A673 (cell line): ENCODE measurements around the gene TMEM131L. TPM values are rescaled to one million over a fixed set of nuclear protein-coding genes. Genes with fewer than 3 reads are reported as not detected.

Source experiments
- BruUV-seq: library from RNA; stranded (reverse); fragments of 400-500 nt; replicated peaks from 2 replicates; lab custom pipeline; 2021; lab: Mats Ljungman, UMichigan
- CTCF ChIA-PET: fragments of 300-600 bp; sonication (Branson Sonifier 250); formaldehyde crosslinking; loops from one replicate; lab custom pipeline; 2022; ENCODE audit warnings: antibody characterized with exemption; lab: Charles Lee
- POLR2A ChIA-PET: fragments of 300-600 bp; sonication (Branson Sonifier 250); formaldehyde crosslinking; loops from one replicate; lab custom pipeline; 2022; ENCODE audit warnings: antibody characterized with exemption; ENCODE audit not compliant: low non-redundant PET; lab: Charles Lee
- DNase-seq: peaks from one replicate; pipeline ENCODE4 v3.0.0-alpha.2; 2015; ENCODE audit warnings: low spot score
- H3K27ac ChIP-seq: fragments of 200-600 bp; sonication (generic); 2 replicates; pipeline ENCODE4 v1.5.1; 2016; ENCODE audit warnings: mixed run types, low read depth, mild to moderate bottlenecking, mixed read lengths, antibody characterized with exemption, low read length; ENCODE audit not compliant: poor library complexity, severe bottlenecking
- H3K27me3 ChIP-seq: fragments of 200-600 bp; sonication (generic); replicated peaks from 2 replicates; pipeline ENCODE4 v1.6.1; 2017; ENCODE audit warnings: mixed run types, low read depth, mild to moderate bottlenecking, mixed read lengths, antibody characterized with exemption, low read length; ENCODE audit not compliant: insufficient read depth, poor library complexity
- H3K36me3 ChIP-seq: fragments of 200-600 bp; sonication (generic); 2 replicates; pipeline ENCODE4 v1.6.1; 2016; ENCODE audit warnings: mixed run types, mild to moderate bottlenecking, mixed read lengths, antibody characterized with exemption, low read length; ENCODE audit not compliant: insufficient read depth, poor library complexity, severe bottlenecking
- H3K4me1 ChIP-seq: fragments of 200-600 bp; sonication (generic); 2 replicates; pipeline ENCODE4 v1.6.1; 2017; ENCODE audit warnings: mixed run types, mild to moderate bottlenecking, mixed read lengths, antibody characterized with exemption, low read length; ENCODE audit not compliant: insufficient read depth, poor library complexity, severe bottlenecking
- H3K4me3 ChIP-seq: fragments of 200-600 bp; sonication (generic); 2 replicates; pipeline ENCODE4 v1.5.1; 2016; ENCODE audit warnings: low read depth, mixed run types, mild to moderate bottlenecking, mixed read lengths, low read length; ENCODE audit not compliant: poor library complexity, severe bottlenecking
- H3K9me3 ChIP-seq: fragments of 200-600 bp; sonication (generic); 2 replicates; pipeline ENCODE4 v1.6.1; 2016; ENCODE audit warnings: mixed run types, low read depth, mild to moderate bottlenecking, mixed read lengths, antibody characterized with exemption, low read length; ENCODE audit not compliant: poor library complexity, severe bottlenecking
- CTCF ChIP-seq: fragments of 300-800, 200-600 bp; sonication (generic); conservative IDR thresholded peaks from 2 replicates; pipeline ENCODE4 v1.5.1; 2017; ENCODE audit warnings: low read depth, mild to moderate bottlenecking, antibody characterized with exemption, low read length, moderate library complexity, mixed read lengths
- EZH2 ChIP-seq: fragments of 200-600 bp; sonication (generic); IDR thresholded peaks from 2 replicates; pipeline ENCODE4 v1.6.1; 2017; ENCODE audit warnings: borderline replicate concordance, low read depth, mild to moderate bottlenecking, mixed read lengths, antibody characterized with exemption, low read length; ENCODE audit not compliant: poor library complexity, severe bottlenecking
- intact Hi-C: fragments of 100-400 bp; cut with micrococcal nuclease; formaldehyde crosslinking; loops from one replicate; pipeline ENCODE4 v1.10.0; 2022; ENCODE audit not compliant: unreplicated experiment
- total RNA-seq: library from RNA; stranded (reverse); gene quantifications from 2 replicates; pipeline ENCODE4 v1.2.3, GENCODE V29; 2021

TMEM131L gene
- total RNA-seq, 1 experiment from 2014 or later, result 18.4 TPM

GRCh38 chr4:153439831-153440230 is 26.3 kb upstream of the TMEM131L start:
- Histone ChIP-seq H3K4me1 (no peaks in the 10 kb centered on the region), H3K27me3 (no peaks in the 10 kb centered on the region), H3K27ac (no peak overlapping the region), H3K36me3 (no peaks in the 10 kb centered on the region), H3K4me3 (no peak overlapping the region), H3K9me3 (no peaks in the 10 kb centered on the region)
- no TSS peak for BruUV-seq
- no peak for DNase-seq
- intact Hi-C loops, result loop anchor here (10.0 kb wide), 1 partner anchor 205 kb away; no protein-coding TSS in a partner anchor
- TF ChIP-seq CTCF (no peak), EZH2 (no peak)
- CTCF ChIA-PET, result no interaction called here
- POLR2A ChIA-PET, result no interaction called here

- Histone ChIP-seq H3K27me3 (no peaks in the 10 kb centered on the region), H3K4me3 (no peak overlapping the region), H3K4me1 (no peaks in the 10 kb centered on the region), H3K9me3 (no peaks in the 10 kb centered on the region), H3K36me3 (no peaks in the 10 kb centered on the region), H3K27ac (no peak overlapping the region)
- no peak for DNase-seq
- intact Hi-C loops, result no loop called here
- POLR2A ChIA-PET, result no interaction called here
- CTCF ChIA-PET, result no interaction called here
- TF ChIP-seq EZH2 (no peak), CTCF (no peak)
- BruUV-seq, result no TSS peak
Observed at GRCh38 chr4:153440475-153440874, 25.7 kb upstream of the TMEM131L start.

GRCh38 chr4:153447175-153447905 is 18.8 kb upstream of the TMEM131L start:
- H3K36me3 ChIP-seq, result no peaks in the 10 kb centered on the region
- no peak overlapping the region for H3K27ac ChIP-seq
- no peak for TF ChIP-seq EZH2
- no peak for TF ChIP-seq CTCF
- peaks cover 8% of the 10 kb centered on the region for H3K4me1 ChIP-seq
- intact Hi-C loops, result no loop called here
- CTCF ChIA-PET, result no interaction called here
- no peaks in the 10 kb centered on the region for H3K9me3 ChIP-seq
- no TSS peak for BruUV-seq
- POLR2A ChIA-PET, result no interaction called here
- peak; percentile 60 for DNase-seq
- peak overlapping the region; percentile 14 for H3K4me3 ChIP-seq
- no peaks in the 10 kb centered on the region for H3K27me3 ChIP-seq
